Endometrium (tissue), 2 donors: ENCODE results near the gene KCNK1.

Experiments used
- FAIRE-seq: peaks from 2 replicates; lab custom pipeline; 2012; peaks lifted over from hg19 to GRCh38; lab: Jason Lieb, UNC
- donor health status: control.
- donor health status: control.

Gene KCNK1

GRCh38 chr1:233636503-233636877 lies 22.6 kb downstream of the KCNK1 start:
- no peak for FAIRE-seq

- FAIRE-seq = no peak
These were observed 24.6 kb downstream of the KCNK1 start for GRCh38 chr1:233638513-233638912.

GRCh38 chr1:233639611-233640010 lies 25.7 kb downstream of the KCNK1 start:
- no peak for FAIRE-seq

GRCh38 chr1:233640179-233640578 lies 26.3 kb downstream of the KCNK1 start:
- no peak for FAIRE-seq

DNA sequence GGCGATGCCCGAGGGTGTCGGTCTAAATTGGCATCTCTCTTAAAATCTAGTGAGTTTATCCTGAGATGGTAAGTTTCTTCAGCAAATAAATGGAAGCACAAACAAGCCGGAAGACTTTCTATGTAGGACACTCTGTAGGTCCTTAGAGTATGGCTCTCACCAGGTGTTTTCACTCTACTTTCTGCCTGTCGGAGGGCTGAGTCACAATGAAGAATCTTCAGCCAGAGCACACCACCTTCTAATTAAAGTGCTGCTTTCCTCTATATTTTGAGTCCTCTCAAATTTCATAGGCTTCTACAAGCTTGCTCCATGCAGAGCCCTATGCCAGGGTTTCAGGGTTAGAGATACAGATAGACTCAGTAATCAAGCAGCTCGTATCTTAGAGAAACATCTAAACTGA lies 27.1 kb downstream of the KCNK1 start:
- no peak for FAIRE-seq

- FAIRE-seq = no peak
These were observed 33.2 kb downstream of the KCNK1 start for GRCh38 chr1:233647073-233647472.

GRCh38 chr1:233647636-233648035 lies 33.7 kb downstream of the KCNK1 start:
- FAIRE-seq = no peak

DNA sequence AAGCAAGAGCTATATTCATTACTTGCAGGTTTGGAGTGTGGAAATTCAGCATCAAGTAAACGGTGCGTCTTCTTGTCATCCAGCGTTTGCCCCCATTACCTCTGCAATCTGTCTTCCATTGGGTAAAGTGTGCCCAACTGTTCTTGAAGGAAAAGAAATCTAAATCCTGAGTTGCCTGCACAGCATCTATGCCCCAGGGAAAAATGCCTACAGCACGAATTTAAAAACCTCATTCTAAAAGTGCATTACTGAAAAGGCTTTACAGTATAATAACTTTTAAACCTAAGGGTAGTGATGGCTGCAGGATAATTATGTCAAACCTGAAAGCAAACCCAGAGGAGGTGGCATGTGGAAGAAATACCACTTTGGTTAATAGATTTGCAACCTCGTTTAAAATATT lies 37.2 kb downstream of the KCNK1 start:
- no peak for FAIRE-seq

- no peak for FAIRE-seq
These were observed 37.8 kb downstream of the KCNK1 start for GRCh38 chr1:233651563-233652233.

DNA sequence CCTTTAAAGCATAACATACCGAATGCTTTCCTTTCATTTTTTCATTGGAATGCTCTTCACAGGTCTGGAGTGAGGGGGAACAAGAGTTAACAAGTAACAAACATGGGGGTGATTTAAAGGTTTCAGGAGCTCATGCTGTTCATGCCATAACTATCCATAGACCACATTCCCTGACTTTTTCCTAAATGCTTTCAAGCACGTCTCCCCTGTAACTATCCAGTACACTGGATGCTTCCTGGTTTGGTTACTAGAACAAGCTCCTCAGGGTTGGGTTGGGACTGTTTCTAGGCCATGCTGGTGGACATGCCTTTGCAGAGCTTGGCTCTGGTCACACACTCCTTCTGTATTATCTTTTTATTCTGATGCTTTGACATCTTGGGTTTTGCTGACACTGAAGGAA lies 38.6 kb downstream of the KCNK1 start:
- no peak for FAIRE-seq

GRCh38 chr1:233654658-233655280 lies 40.9 kb downstream of the KCNK1 start:
- FAIRE-seq = no peak

DNA sequence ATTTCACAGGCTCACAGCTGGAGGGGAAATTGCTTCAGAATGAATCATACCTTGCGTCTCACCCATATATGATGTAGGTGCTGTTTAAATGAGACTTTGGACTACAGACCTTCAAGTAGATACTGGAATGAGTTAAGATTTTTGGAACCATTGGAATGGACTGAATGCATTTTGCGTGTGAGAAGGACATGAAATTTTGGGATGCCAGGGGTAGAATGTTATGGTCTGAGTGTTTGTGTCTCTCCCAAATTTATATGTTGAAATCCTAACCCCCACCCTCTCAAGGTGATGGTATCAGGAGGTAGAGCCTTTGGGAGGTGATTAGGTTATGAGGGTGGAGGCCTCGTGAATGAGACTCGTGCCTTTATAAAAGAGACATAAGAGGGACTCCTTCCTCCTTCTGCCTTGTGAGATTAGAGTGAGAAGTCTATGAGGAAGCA lies 41.4 kb downstream of the KCNK1 start:
- FAIRE-seq = no peak

GRCh38 chr1:233656032-233656635 lies 42.2 kb downstream of the KCNK1 start:
- FAIRE-seq = no peak

DNA sequence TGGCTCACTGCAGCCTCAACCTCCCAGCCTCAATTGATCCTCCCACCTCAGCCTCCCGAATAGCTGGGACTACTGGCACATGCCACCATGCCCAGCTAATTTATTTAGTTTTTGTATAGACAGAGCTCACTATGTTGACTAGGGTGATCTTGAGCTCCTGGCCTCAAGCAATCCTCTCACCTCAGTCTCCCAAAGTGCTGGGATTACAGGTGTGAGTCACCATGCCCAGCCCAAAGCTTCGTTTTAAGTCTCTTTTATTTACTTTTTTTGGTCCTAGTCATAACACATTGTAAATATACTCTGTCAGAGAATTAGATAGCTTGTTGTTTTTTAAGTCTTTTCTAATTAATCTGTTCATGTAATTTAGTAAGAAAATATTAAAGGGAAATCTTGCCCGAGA lies 42.8 kb downstream of the KCNK1 start:
- FAIRE-seq = no peak

- FAIRE-seq = no peak
These were observed 43.6 kb downstream of the KCNK1 start for GRCh38 chr1:233657466-233657865.

DNA sequence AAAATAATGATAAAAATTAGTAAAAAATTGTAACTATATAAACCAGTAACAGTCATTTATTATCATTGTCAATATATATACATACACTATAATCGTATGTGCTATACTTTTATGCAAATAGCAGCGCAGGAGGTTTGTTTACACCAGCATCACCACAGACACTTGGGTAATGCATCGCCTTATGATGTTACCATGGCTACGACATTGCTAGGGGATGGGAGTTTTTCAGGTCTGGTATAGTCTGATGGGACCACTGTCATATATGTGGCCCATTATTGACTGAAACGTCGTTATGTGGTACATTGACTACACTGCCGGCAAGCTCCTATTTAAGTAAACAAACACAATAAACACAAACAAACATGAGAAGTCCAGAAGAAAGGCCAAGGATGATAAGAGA lies 45.6 kb downstream of the KCNK1 start:
- no peak for FAIRE-seq

DNA sequence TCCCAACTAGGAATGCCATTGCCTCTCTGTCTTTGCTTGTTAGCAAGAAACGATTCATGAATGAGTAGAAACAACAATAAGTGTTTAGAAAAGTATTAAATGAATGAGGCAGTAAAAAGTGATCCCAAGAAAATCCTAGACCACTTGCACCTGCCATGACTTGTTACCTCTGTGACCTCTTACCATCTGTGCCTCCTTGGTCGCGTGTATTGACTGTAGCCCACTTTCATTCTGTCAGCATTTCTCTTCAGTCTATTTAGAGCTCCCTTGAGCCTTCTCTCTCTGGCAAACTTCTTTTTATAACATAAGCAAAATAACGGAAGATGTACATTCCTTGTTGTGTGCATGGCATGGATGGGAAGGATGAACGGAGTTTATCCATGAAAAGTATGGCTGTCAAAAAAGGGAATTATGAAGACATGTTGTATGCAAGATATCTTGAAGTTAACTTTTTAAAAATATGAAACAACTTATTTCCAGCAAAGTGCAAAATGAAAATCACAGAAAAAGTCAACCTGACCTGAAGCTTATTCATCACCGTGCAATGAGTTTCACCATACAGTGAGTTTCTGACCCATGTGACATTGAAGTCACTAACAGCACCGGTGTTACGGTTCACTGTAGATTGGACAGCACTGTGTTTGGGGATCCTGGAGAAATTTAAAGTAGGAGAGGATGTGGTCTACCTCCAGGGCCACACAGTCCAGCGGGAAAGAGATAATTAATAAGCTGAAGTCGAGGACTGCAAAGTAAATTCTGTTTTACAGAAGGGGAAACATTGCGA lies 47.7 kb downstream of the KCNK1 start:
- FAIRE-seq = no peak

- FAIRE-seq = no peak
These were observed 48.8 kb downstream of the KCNK1 start for GRCh38 chr1:233662575-233663304.

GRCh38 chr1:233664253-233664652 lies 50.3 kb downstream of the KCNK1 start:
- no peak for FAIRE-seq

DNA sequence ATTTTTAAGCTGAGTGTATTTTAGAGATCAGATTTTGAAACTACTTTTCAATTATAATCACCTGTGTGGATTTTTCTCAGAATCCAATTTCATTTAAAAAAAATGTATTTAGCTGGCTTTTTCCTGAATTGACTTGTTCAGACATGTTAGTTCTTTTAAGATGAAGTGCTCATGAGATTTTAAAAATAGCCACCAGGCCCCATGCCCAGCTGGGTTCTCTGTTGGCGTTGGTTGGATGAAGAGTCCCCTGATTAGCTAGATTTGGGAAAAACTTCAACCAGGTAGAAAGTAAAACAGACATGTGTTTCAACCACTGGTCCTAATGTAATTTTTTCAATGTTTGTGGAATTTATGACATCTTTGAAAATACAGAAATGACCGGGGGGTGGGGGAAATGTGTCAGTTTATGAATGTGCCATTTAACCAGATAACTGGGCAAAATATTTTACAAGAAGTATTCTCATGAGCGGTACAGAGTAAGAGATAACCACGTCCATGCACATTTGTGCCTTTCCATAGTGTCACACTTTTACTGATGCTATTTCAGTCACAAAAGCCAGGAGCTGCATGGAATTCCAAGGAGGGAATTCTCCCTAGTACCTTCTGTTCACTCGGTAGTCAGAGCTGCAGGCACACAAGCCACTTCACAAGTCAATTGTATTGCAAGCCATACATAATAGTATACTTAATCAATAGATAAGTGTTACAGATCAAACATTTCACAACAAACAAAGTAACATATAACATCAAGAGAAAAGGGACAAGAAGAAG lies 51.1 kb downstream of the KCNK1 start:
- FAIRE-seq = no peak

GRCh38 chr1:233665575-233666270 lies 51.8 kb downstream of the KCNK1 start:
- no peak for FAIRE-seq
